ENCODE measurements around the gene ZNF408. TPM values are rescaled to one million over a fixed set of nuclear protein-coding genes. Genes with fewer than 3 reads are reported as not detected.
"Not testable (repeated sequence)": the region's sequence is repeated elsewhere in the genome, so short reads cannot be mapped to it uniquely, and the experiment has no call there.

The ZNF408 gene
- total and polyA plus RNA-seq, 2 of the 13 experiments (the other 11 are each of a cell fraction or from before 2014, with no cell fraction given): 11.2 to 12.5 TPM

GRCh38 chr11:46712874-46713576, 12.2 kb downstream of the ZNF408 start (continued):
- 0 out of 4 replicates have a peak, but pooled peaks of 1 of the 2 experiments have one; percentile 18 for TF ChIP-seq NR2F1 (CRISPR knock-in tag; IDR thresholded peaks at IDR 0.05)

DNA sequence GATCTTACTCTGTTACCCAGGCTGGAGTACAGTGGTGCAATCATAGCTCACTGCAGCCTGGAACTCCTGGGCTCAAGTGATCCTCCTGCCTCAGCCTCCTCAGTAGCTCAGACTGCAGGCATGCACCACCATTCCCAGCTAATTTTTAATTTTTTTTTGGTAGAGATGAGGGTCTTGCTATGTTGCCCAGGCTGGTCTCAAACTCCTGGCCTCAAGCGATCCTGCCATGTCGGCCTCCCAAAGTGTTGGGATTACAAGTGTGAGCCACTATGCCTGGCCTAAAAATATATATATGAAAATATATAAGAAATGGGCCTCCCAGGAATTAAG, 17.0 kb downstream of the ZNF408 start:
- H3K9me3 ChIP-seq (ENCODE audit: low read length); H3K36me3 ChIP-seq (replicated peaks in 1 of 2; ENCODE audit: control insufficient read depth in 1 of 2, insufficient read depth in 2 of 2, low read length in 2 of 2); ATAC-seq; in situ Hi-C loops (cut with HindIII; ENCODE audit: extremely low pct_ligation_motif_present, low pct_unique_long_range_greater_than_20kb); H2AFZ ChIP-seq (ENCODE audit: low read length); H3K27me3 ChIP-seq (ENCODE audit: control insufficient read depth in 1 of 2, insufficient read depth in 2 of 2, low read length in 2 of 2); H4K20me1 ChIP-seq (ENCODE audit: insufficient read depth, low read length); BruUV-seq (replicated peaks); FAIRE-seq; DNase-seq (ENCODE audit: low spot score); CTCF ChIA-PET (ENCODE audit: low intra/inter-chr PET ratio, low total read pairs): not testable (repeated sequence)
- Histone ChIP-seq H3K79me2 (ENCODE audit: insufficient read depth, low read length) (peaks cover 36% of the 10 kb centered on the region), H3K4me3 (replicated peaks in 1 of 3; ENCODE audit: insufficient read depth in 1 of 3, low read depth in 2 of 3, low read length in 3 of 3) (peak overlapping the region in 1 of 3 experiments; percentile 18; a peak in 1 of 6 replicates), H3K9ac (ENCODE audit: insufficient read depth, low read depth, low read length) (peak overlapping the region; percentile 43; the same call in 1 of the 2 replicates), H3K4me2 (ENCODE audit: low read depth, low read length) (peak overlapping the region; percentile 94), H3K27ac (ENCODE audit: extremely low read length, insufficient read depth, low read length) (peak overlapping the region; percentile 92), H3K4me1 (ENCODE audit: insufficient read depth, low read length) (peaks cover 87% of the 10 kb centered on the region)
- POLR2A ChIA-PET: interaction anchor here (3.1 to 12.3 kb wide), 4 partner anchors 11 to 43 kb away, joined by 22 to 272 read pairs (median 56); partner anchors contain the start of genes ARHGAP1 and ZNF408
- WGBS (ENCODE audit: low lambda C conversion rate): 54% methylated on average over 2 of the region's 2 CpGs
- TF ChIP-seq GTF3A (CRISPR knock-in tag; conservative IDR thresholded peaks at IDR 0.05) (0 out of 2 replicates have a peak, but pooled peaks have one; percentile 15), ZMAT3 (CRISPR knock-in tag; conservative IDR thresholded peaks at IDR 0.05) (0 out of 2 replicates have a peak, but pooled peaks have one; percentile 33), MEIS1 (CRISPR knock-in tag; IDR thresholded peaks at IDR 0.05; ENCODE audit: borderline replicate concordance) (0 out of 2 replicates have a peak, but pooled peaks have one; percentile 12), NAIF1 (CRISPR knock-in tag; IDR thresholded peaks at IDR 0.05; ENCODE audit: borderline replicate concordance) (peak; percentile 88; the same call in 1 of the 2 replicates), ZNF17 (CRISPR knock-in tag; IDR thresholded peaks at IDR 0.05) (0 out of 2 replicates have a peak, but pooled peaks have one; percentile 40), ZNF121 (CRISPR knock-in tag; IDR thresholded peaks at IDR 0.05) (peak; percentile 97), ZNF317 (CRISPR knock-in tag; IDR thresholded peaks at IDR 0.05) (0 out of 2 replicates have a peak, but pooled peaks have one; percentile 1)
- TF ChIP-seq, protein P1, sequence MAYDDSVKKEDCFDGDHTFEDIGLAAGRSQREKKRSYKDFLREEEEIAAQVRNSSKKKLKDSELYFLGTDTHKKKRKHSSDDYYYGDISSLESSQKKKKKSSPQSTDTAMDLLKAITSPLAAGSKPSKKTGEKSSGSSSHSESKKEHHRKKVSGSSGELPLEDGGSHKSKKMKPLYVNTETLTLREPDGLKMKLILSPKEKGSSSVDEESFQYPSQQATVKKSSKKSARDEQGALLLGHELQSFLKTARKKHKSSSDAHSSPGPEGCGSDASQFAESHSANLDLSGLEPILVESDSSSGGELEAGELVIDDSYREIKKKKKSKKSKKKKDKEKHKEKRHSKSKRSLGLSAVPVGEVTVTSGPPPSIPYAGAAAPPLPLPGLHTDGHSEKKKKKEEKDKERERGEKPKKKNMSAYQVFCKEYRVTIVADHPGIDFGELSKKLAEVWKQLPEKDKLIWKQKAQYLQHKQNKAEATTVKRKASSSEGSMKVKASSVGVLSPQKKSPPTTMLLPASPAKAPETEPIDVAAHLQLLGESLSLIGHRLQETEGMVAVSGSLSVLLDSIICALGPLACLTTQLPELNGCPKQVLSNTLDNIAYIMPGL (CRISPR knock-in tag; IDR thresholded peaks at IDR 0.05; ENCODE audit: borderline replicate concordance in 1 of 2, low read depth in 1 of 2): 0 out of 4 replicates have a peak, but pooled peaks of 1 of the 2 experiments have one; percentile 38
- intact Hi-C loops (cut with micrococcal nuclease; ENCODE audit: unreplicated experiment): loop anchor here (1.0 to 5.0 kb wide), 3 partner anchors 17 to 720 kb away; partner anchors contain the start of gene ARHGAP1
